WTC11 (cell line): ENCODE results near the gene SUCLG1. TPM values are rescaled to one million over a fixed set of nuclear protein-coding genes. Genes with fewer than 3 reads are reported as not detected.
A peak's percentile ranks its signal among the peaks of the same experiment; 100 is the strongest.

Experiments used
- ATAC-seq: fragments of 200-7000 bp; cut with Tn5 transposase; 2 replicates; pipeline ENCODE4 v1.10.0; 2021; ENCODE audit warnings: mild to moderate bottlenecking, moderate library complexity
- CTCF ChIA-PET: fragments of 300-600 bp; sonication (Branson Sonifier 250); formaldehyde crosslinking; loops from one replicate; lab custom pipeline; 2021; ENCODE audit warnings: antibody characterized with exemption; lab: Charles Lee
- POLR2A ChIA-PET: fragments of 350-600 bp; sonication (Branson Sonifier 250); formaldehyde crosslinking; loops from one replicate; lab custom pipeline; 2021; ENCODE audit warnings: antibody characterized with exemption; lab: Charles Lee
- DNase-seq: peaks from one replicate; pipeline ENCODE4 v3.0.0; 2021; ENCODE audit warnings: low spot score
- H3K27ac Mint-ChIP-seq: 2 replicates; pipeline ENCODE4 v1.8.0; 2021; ENCODE audit warnings: mixed read lengths
- H3K27me3 Mint-ChIP-seq: 2 replicates; pipeline ENCODE4 v1.8.0; 2021; ENCODE audit warnings: low read depth, mild to moderate bottlenecking, moderate library complexity, mixed read lengths
- H3K36me3 Mint-ChIP-seq: 2 replicates; pipeline ENCODE4 v1.8.0; 2021; ENCODE audit warnings: mixed read lengths
- H3K4me1 Mint-ChIP-seq: 2 replicates; pipeline ENCODE4 v1.8.0; 2022; ENCODE audit warnings: mixed read lengths
- H3K4me3 Mint-ChIP-seq: 2 replicates; pipeline ENCODE4 v1.8.0; 2021; ENCODE audit warnings: mild to moderate bottlenecking, moderate library complexity, mixed read lengths
- H3K9me3 Mint-ChIP-seq: 2 replicates; pipeline ENCODE4 v1.8.0; 2021; ENCODE audit warnings: mixed read lengths
- CREB1 ChIP-seq: sonication (generic); formaldehyde crosslinking; IDR thresholded peaks from 2 replicates; pipeline ENCODE4 v1.8.0; 2023; ENCODE audit warnings: mild to moderate bottlenecking, missing genetic modification reagents
- JUN ChIP-seq: sonication (generic); formaldehyde crosslinking; IDR thresholded peaks from 2 replicates; pipeline ENCODE4 v1.8.0; 2023; ENCODE audit warnings: mild to moderate bottlenecking, missing genetic modification reagents
- RORB ChIP-seq: fragments of 250-450 bp; sonication (Bioruptor Pico); IDR thresholded peaks from 2 replicates; pipeline ENCODE4 v1.9.0; 2021; ENCODE audit warnings: mild to moderate bottlenecking
- SMAD3 ChIP-seq: sonication (generic); formaldehyde crosslinking; IDR thresholded peaks from 2 replicates; pipeline ENCODE4 v1.8.0; 2022; ENCODE audit warnings: missing genetic modification reagents, mild to moderate bottlenecking, borderline replicate concordance
- SMAD4 ChIP-seq: sonication (generic); formaldehyde crosslinking; IDR thresholded peaks from 2 replicates; pipeline ENCODE4 v1.8.0; 2022; ENCODE audit warnings: mild to moderate bottlenecking, missing genetic modification reagents
- TEAD4 ChIP-seq: sonication (generic); formaldehyde crosslinking; IDR thresholded peaks from 2 replicates; pipeline ENCODE4 v1.8.0; 2022; ENCODE audit warnings: mild to moderate bottlenecking, missing genetic modification reagents
- ZNF263 ChIP-seq: sonication (generic); formaldehyde crosslinking; IDR thresholded peaks from 2 replicates; pipeline ENCODE4 v1.8.1; 2022; ENCODE audit warnings: low read depth, mild to moderate bottlenecking, moderate library complexity, missing genetic modification reagents
- ZNF423 ChIP-seq: fragments of 250-450 bp; sonication (Bioruptor Pico); IDR thresholded peaks from 2 replicates; pipeline ENCODE4 v2.1.2; 2022; ENCODE audit warnings: mild to moderate bottlenecking, moderate library complexity
- total RNA-seq: library from RNA; stranded (reverse); gene quantifications from 3 replicates; pipeline ENCODE4 v1.2.3, GENCODE V29; 2021
- TF ChIP-seq, protein P1 (sequence below): fragments of 250-450 bp; sonication (Bioruptor Pico); IDR thresholded peaks from 2 replicates; pipeline ENCODE4 v1.9.0; 2021; ENCODE audit warnings: mild to moderate bottlenecking
- TF ChIP-seq, protein P2 (sequence below): fragments of 200-600 bp; IDR thresholded peaks from 2 replicates; pipeline ENCODE4 v1.8.0; 2022; ENCODE audit warnings: antibody characterized with exemption
- TF ChIP-seq, protein P3 (sequence below): sonication (generic); formaldehyde crosslinking; IDR thresholded peaks from 2 replicates; pipeline ENCODE4 v1.8.1; 2023; ENCODE audit warnings: mild to moderate bottlenecking, missing genetic modification reagents, borderline replicate concordance
- TF ChIP-seq, protein P4 (sequence below): sonication (generic); formaldehyde crosslinking; IDR thresholded peaks from 2 replicates; pipeline ENCODE4 v1.8.0; 2023; ENCODE audit warnings: missing genetic modification reagents
- TF ChIP-seq, protein P5 (sequence below): sonication (generic); formaldehyde crosslinking; conservative IDR thresholded peaks from 2 replicates; pipeline ENCODE4 v1.8.1; 2023; ENCODE audit warnings: mild to moderate bottlenecking, low read depth, missing genetic modification reagents, moderate library complexity
- TF ChIP-seq, protein P6 (sequence below): sonication (generic); formaldehyde crosslinking; IDR thresholded peaks from 2 replicates; pipeline ENCODE4 v1.8.1; 2023; ENCODE audit warnings: mild to moderate bottlenecking, missing genetic modification reagents, moderate library complexity
- TF ChIP-seq, protein P7 (sequence below): sonication (generic); formaldehyde crosslinking; IDR thresholded peaks from 2 replicates; pipeline ENCODE4 v1.8.0; 2022; ENCODE audit warnings: mild to moderate bottlenecking, missing genetic modification reagents

Gene SUCLG1
- total RNA-seq, 1 experiment from 2014 or later = 52.4 TPM

DNA sequence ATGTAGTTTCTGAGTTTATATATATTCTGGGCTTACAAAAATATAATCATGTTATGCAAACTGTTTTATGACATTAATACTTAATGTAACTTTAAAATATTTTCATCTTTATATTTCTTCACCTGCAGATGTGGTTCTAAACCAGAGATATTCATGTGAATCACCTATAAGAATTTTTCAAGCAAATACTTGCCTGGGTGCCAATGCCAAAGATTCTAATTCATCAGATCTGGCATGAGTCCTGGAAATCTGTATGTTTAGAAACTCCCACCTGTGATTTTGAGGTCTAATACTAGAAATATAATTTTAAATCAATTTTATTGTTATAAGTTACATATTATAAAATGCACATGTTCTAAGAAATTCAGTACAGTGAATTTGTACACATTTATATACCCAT, 37.3 kb upstream of the SUCLG1 start (continued):
- TF ChIP-seq RORB (CRISPR knock-in tag) (no peak), SMAD4 (CRISPR knock-in tag) (no peak), ZNF263 (no peak)
- TF ChIP-seq, protein P1, sequence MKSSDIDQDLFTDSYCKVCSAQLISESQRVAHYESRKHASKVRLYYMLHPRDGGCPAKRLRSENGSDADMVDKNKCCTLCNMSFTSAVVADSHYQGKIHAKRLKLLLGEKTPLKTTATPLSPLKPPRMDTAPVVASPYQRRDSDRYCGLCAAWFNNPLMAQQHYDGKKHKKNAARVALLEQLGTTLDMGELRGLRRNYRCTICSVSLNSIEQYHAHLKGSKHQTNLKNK (CRISPR knock-in tag) = no peak

DNA sequence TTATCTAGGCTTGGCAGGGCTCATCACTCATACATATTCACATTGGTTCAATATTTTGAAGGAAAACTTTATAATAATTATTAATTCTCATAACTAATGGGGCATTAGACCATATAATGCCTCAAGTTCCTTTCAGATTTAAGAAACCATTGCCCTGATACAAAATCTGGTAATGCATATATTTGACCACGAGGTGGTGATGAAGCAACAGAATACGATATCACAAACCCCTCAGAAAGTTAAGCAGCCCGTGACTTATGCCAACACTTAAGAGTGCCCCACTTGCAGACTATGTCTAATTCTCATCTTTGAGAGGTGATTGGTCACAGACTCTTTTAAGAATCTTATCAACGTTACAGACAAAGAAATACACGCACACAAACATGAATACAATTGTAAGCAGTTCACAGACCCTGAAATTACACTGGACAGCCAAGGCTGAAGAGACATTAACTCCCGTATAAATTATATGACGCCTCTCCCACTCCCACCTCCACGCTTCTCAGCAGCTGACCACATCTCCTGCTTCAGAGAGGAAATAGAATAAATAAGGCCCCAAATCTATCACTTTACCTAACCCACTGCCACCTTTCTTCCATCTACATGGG, 36.6 kb upstream of the SUCLG1 start:
- Mint-ChIP-seq H3K27ac (no peak overlapping the region), H3K27me3 (no peaks in the 10 kb centered on the region), H3K36me3 (no peaks in the 10 kb centered on the region), H3K4me1 (no peaks in the 10 kb centered on the region), H3K9me3 (no peaks in the 10 kb centered on the region), H3K4me3 (no peak overlapping the region)
- ChIA-PET POLR2A (no interaction called here), CTCF (no interaction called here)
- no peak for DNase-seq
- ATAC-seq = peak; percentile 89
- no peak for TF ChIP-seq SMAD3 (CRISPR knock-in tag)
- TF ChIP-seq, protein P2, sequence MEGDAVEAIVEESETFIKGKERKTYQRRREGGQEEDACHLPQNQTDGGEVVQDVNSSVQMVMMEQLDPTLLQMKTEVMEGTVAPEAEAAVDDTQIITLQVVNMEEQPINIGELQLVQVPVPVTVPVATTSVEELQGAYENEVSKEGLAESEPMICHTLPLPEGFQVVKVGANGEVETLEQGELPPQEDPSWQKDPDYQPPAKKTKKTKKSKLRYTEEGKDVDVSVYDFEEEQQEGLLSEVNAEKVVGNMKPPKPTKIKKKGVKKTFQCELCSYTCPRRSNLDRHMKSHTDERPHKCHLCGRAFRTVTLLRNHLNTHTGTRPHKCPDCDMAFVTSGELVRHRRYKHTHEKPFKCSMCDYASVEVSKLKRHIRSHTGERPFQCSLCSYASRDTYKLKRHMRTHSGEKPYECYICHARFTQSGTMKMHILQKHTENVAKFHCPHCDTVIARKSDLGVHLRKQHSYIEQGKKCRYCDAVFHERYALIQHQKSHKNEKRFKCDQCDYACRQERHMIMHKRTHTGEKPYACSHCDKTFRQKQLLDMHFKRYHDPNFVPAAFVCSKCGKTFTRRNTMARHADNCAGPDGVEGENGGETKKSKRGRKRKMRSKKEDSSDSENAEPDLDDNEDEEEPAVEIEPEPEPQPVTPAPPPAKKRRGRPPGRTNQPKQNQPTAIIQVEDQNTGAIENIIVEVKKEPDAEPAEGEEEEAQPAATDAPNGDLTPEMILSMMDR = peak; percentile 31

DNA sequence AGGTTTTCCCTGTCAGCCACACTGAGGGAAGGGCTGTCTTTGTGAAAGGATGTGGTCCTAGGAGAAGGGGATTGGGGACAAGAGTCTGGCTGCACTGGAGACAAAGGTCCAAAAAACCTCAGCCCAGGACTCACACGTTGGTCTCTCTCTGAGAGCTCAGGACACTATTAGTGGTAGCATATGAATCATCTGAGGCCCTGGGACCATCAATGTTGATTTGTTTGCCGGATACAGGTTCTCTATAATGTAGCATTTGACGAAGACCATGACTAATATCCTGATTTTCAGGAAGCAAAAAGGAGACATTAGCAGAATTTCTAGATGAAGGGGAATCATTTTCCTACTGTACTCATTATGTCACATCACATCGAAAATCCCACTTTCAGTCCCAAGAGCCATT, 35.0 kb upstream of the SUCLG1 start:
- no peak overlapping the region for H3K27ac Mint-ChIP-seq
- POLR2A ChIA-PET = no interaction called here

DNA sequence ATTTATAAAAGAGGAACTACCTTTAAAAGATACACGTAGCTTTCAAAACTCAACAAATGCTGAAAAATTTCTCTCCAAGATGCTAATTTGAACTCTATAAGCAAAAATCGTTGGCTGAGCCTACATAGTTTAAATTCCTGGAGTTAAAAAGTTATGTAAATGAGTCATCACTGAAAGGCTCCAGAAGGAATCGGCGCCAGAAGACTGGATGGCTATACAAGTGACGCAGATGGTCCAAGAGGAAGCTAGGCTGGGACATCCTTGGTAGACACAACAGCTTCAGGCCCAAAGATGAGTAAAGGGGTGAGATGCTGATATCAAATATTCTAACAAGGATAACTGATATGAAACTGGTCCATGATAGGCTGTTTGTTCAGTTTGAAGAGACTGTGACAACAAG, 34.4 kb upstream of the SUCLG1 start:
- H3K27ac Mint-ChIP-seq = no peak overlapping the region
- H3K36me3 Mint-ChIP-seq = no peaks in the 10 kb centered on the region
- CTCF ChIA-PET = interaction anchor here (1.3 to 1.6 kb wide), 3 partner anchors 248 to 377 kb away, joined by 3 to 6 read pairs (median 3); no protein-coding TSS in a partner anchor
- H3K27me3 Mint-ChIP-seq = no peaks in the 10 kb centered on the region
- no peak for DNase-seq
- no peaks in the 10 kb centered on the region for H3K4me1 Mint-ChIP-seq
- no peak for ATAC-seq
- H3K4me3 Mint-ChIP-seq = no peak overlapping the region
- H3K9me3 Mint-ChIP-seq = peaks cover 3% of the 10 kb centered on the region; the same call in 1 of the 2 replicates
- POLR2A ChIA-PET = no interaction called here
- no peak for TF ChIP-seq TEAD4 (CRISPR knock-in tag)
- TF ChIP-seq, protein P3, sequence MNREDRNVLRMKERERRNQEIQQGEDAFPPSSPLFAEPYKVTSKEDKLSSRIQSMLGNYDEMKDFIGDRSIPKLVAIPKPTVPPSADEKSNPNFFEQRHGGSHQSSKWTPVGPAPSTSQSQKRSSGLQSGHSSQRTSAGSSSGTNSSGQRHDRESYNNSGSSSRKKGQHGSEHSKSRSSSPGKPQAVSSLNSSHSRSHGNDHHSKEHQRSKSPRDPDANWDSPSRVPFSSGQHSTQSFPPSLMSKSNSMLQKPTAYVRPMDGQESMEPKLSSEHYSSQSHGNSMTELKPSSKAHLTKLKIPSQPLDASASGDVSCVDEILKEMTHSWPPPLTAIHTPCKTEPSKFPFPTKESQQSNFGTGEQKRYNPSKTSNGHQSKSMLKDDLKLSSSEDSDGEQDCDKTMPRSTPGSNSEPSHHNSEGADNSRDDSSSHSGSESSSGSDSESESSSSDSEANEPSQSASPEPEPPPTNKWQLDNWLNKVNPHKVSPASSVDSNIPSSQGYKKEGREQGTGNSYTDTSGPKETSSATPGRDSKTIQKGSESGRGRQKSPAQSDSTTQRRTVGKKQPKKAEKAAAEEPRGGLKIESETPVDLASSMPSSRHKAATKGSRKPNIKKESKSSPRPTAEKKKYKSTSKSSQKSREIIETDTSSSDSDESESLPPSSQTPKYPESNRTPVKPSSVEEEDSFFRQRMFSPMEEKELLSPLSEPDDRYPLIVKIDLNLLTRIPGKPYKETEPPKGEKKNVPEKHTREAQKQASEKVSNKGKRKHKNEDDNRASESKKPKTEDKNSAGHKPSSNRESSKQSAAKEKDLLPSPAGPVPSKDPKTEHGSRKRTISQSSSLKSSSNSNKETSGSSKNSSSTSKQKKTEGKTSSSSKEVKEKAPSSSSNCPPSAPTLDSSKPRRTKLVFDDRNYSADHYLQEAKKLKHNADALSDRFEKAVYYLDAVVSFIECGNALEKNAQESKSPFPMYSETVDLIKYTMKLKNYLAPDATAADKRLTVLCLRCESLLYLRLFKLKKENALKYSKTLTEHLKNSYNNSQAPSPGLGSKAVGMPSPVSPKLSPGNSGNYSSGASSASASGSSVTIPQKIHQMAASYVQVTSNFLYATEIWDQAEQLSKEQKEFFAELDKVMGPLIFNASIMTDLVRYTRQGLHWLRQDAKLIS = no peak
- TF ChIP-seq ZNF423 (CRISPR knock-in tag) = no peak
- TF ChIP-seq JUN (CRISPR knock-in tag) = no peak
- TF ChIP-seq, protein P4, sequence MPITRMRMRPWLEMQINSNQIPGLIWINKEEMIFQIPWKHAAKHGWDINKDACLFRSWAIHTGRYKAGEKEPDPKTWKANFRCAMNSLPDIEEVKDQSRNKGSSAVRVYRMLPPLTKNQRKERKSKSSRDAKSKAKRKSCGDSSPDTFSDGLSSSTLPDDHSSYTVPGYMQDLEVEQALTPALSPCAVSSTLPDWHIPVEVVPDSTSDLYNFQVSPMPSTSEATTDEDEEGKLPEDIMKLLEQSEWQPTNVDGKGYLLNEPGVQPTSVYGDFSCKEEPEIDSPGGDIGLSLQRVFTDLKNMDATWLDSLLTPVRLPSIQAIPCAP (CRISPR knock-in tag) = no peak
- TF ChIP-seq, protein P5, sequence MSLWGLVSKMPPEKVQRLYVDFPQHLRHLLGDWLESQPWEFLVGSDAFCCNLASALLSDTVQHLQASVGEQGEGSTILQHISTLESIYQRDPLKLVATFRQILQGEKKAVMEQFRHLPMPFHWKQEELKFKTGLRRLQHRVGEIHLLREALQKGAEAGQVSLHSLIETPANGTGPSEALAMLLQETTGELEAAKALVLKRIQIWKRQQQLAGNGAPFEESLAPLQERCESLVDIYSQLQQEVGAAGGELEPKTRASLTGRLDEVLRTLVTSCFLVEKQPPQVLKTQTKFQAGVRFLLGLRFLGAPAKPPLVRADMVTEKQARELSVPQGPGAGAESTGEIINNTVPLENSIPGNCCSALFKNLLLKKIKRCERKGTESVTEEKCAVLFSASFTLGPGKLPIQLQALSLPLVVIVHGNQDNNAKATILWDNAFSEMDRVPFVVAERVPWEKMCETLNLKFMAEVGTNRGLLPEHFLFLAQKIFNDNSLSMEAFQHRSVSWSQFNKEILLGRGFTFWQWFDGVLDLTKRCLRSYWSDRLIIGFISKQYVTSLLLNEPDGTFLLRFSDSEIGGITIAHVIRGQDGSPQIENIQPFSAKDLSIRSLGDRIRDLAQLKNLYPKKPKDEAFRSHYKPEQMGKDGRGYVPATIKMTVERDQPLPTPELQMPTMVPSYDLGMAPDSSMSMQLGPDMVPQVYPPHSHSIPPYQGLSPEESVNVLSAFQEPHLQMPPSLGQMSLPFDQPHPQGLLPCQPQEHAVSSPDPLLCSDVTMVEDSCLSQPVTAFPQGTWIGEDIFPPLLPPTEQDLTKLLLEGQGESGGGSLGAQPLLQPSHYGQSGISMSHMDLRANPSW (CRISPR knock-in tag) = no peak

More for the DNA sequence above, 35.0 kb upstream of the SUCLG1 start:
- CTCF ChIA-PET = interaction anchor here (1.3 to 1.6 kb wide), 3 partner anchors 247 to 376 kb away, joined by 3 to 6 read pairs (median 3); no protein-coding TSS in a partner anchor
- DNase-seq (no peak), ATAC-seq (no peak)
- no peak overlapping the region for H3K4me3 Mint-ChIP-seq
- no peaks in the 10 kb centered on the region for H3K36me3 Mint-ChIP-seq
- no peaks in the 10 kb centered on the region for H3K27me3 Mint-ChIP-seq
- no peaks in the 10 kb centered on the region for H3K4me1 Mint-ChIP-seq
- no peak for TF ChIP-seq CREB1
- TF ChIP-seq, protein P6, sequence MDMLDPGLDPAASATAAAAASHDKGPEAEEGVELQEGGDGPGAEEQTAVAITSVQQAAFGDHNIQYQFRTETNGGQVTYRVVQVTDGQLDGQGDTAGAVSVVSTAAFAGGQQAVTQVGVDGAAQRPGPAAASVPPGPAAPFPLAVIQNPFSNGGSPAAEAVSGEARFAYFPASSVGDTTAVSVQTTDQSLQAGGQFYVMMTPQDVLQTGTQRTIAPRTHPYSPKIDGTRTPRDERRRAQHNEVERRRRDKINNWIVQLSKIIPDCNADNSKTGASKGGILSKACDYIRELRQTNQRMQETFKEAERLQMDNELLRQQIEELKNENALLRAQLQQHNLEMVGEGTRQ (CRISPR knock-in tag) = no peak
- TF ChIP-seq, protein P7, sequence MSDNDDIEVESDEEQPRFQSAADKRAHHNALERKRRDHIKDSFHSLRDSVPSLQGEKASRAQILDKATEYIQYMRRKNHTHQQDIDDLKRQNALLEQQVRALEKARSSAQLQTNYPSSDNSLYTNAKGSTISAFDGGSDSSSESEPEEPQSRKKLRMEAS (CRISPR knock-in tag) = no peak
- H3K9me3 Mint-ChIP-seq = no peaks in the 10 kb centered on the region
